HepG2 (cell line): Measurements from ENCODE around the gene RASGRF1.

Source experiments
- ATF7 ChIP-seq, 2 experiments: fragments of 450-650 bp in 1 of 2; sonication (generic) in 1 of 2; formaldehyde crosslinking in 1 of 2; IDR thresholded peaks; 2 replicates each; pipeline versions ENCODE4 v1.4.0 to v1.6.1; 2016 to 2020; ENCODE audit warnings: antibody characterized with exemption in 1 of 2, mild to moderate bottlenecking in 1 of 2, missing genetic modification reagents in 1 of 2
- MAFK ChIP-seq, 2 experiments: IDR thresholded peaks in 1 of 2; conservative IDR thresholded peaks in 1 of 2; 2 replicates each; pipeline ENCODE4 v1.6.1; 2011; ENCODE audit warnings: improper control_type of control experiment in 2 of 2, low read length in 2 of 2
- ZNF839 ChIP-seq: sonication (generic); formaldehyde crosslinking; IDR thresholded peaks from 2 replicates; pipeline ENCODE4 v1.4.0; 2020; ENCODE audit warnings: missing genetic modification reagents, mild to moderate bottlenecking, borderline replicate concordance

DNA sequence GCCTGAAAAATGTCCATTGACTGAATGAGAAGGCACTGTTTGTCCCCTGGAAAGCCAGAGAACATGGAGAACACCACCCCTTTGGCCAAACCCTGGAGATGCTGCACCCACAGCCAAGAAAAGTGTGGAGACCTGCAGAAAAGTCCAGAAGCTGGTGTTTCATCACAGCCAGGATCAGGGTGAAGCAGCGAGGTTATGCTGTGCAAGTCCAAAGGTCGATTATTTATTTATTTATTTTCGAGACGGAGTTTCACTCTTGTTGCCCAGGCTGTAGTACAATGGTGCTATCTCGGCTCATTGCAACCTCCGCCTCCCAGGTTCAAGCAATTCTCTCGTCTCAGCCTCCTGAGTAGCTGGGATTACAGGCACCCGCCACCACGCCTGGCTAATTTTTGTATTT is 140.2 kb downstream of the RASGRF1 start:
- TF ChIP-seq ATF7 (IDR thresholded peaks at IDR 0.05) (no peak), ATF7 (CRISPR knock-in tag; IDR thresholded peaks at IDR 0.05) (no peak), MAFK (conservative IDR thresholded peaks at IDR 0.05 in 1 of 2, IDR thresholded peaks at IDR 0.05 in 1 of 2; ENCODE audit: low read length in 2 of 2) (no peak), ZNF839 (no peak)
